Measurements from ENCODE around the gene UPP2. TPM values are rescaled to one million over a fixed set of nuclear protein-coding genes. Genes with fewer than 3 reads are reported as not detected.

Gene UPP2
- total RNA-seq, 1 experiment from 2014 or later, result not detected

DNA sequence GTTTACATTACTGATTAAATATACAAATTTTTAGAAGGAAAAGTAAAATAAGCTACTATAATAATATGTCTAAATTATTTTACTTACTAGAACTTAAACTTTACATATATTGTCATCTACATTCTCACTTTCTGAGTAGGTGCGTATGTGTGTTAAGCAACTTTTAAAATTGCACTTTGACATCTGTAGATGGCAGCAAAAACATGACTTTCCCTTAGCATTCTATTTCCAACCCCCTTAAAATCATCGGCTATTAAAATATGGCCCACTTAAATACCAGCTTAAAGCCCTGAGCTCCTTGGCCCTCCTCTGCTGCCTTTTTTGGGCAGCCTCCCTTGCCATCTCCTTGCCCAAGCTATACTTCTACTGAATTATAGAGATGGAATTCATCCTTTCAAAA lies 78.0 kb downstream of the UPP2 start:
- in situ Hi-C loops (cut with HindIII; ENCODE audit: low pct_unique_long_range_greater_than_20kb, low sequenced_read_pairs) (no loop called here), intact Hi-C loops (cut with micrococcal nuclease; ENCODE audit: unreplicated experiment) (loop anchor here (5.0 to 10.0 kb wide), 2 partner anchors 145 to 573 kb away; no protein-coding TSS in a partner anchor)
- DNase-seq (ENCODE audit: low read depth, low spot score) (no peak), ATAC-seq (0 out of 2 replicates have a peak, but pooled peaks have one; percentile 63)
- POLR2A ChIA-PET, result no interaction called here
- no peaks in the 10 kb centered on the region for H3K4me1 ChIP-seq (ENCODE audit: control insufficient read depth, insufficient read depth, low read length)
- no TSS peak for BruUV-seq (replicated peaks)
- no peaks in the 10 kb centered on the region for H3K9me3 ChIP-seq (ENCODE audit: control insufficient read depth, insufficient read depth, low read depth, low read length)
- H3K36me3 ChIP-seq (ENCODE audit: control insufficient read depth, insufficient read depth, low read length), result no peaks in the 10 kb centered on the region
- H3K4me3 ChIP-seq (ENCODE audit: low read depth in 2 of 2, low read length in 2 of 2), result no peak overlapping the region
- peaks cover 2% of the 10 kb centered on the region; the same call in 1 of the 2 replicates for H3K27me3 ChIP-seq (ENCODE audit: control insufficient read depth, insufficient read depth, low read length)
- CTCF ChIA-PET, result interaction anchor here (0.7 kb wide), 2 partner anchors 424 to 577 kb away, joined by 3 to 5 read pairs; no protein-coding TSS in a partner anchor
- TF ChIP-seq, protein P1, sequence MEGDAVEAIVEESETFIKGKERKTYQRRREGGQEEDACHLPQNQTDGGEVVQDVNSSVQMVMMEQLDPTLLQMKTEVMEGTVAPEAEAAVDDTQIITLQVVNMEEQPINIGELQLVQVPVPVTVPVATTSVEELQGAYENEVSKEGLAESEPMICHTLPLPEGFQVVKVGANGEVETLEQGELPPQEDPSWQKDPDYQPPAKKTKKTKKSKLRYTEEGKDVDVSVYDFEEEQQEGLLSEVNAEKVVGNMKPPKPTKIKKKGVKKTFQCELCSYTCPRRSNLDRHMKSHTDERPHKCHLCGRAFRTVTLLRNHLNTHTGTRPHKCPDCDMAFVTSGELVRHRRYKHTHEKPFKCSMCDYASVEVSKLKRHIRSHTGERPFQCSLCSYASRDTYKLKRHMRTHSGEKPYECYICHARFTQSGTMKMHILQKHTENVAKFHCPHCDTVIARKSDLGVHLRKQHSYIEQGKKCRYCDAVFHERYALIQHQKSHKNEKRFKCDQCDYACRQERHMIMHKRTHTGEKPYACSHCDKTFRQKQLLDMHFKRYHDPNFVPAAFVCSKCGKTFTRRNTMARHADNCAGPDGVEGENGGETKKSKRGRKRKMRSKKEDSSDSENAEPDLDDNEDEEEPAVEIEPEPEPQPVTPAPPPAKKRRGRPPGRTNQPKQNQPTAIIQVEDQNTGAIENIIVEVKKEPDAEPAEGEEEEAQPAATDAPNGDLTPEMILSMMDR (IDR thresholded peaks at IDR 0.05), result peak; percentile 45; the same call in 1 of the 2 replicates
- TF ChIP-seq SIN3A (IDR thresholded peaks at IDR 0.05; ENCODE audit: borderline replicate concordance, insufficient read depth, low read depth, low read length) (no peak), TCF7L2 (IDR thresholded peaks at IDR 0.05; ENCODE audit: low read depth, low read length) (no peak), POLR2AphosphoS5 (IDR thresholded peaks at IDR 0.05; ENCODE audit: low read depth, low read length) (no peak)
- TF ChIP-seq, protein P2, sequence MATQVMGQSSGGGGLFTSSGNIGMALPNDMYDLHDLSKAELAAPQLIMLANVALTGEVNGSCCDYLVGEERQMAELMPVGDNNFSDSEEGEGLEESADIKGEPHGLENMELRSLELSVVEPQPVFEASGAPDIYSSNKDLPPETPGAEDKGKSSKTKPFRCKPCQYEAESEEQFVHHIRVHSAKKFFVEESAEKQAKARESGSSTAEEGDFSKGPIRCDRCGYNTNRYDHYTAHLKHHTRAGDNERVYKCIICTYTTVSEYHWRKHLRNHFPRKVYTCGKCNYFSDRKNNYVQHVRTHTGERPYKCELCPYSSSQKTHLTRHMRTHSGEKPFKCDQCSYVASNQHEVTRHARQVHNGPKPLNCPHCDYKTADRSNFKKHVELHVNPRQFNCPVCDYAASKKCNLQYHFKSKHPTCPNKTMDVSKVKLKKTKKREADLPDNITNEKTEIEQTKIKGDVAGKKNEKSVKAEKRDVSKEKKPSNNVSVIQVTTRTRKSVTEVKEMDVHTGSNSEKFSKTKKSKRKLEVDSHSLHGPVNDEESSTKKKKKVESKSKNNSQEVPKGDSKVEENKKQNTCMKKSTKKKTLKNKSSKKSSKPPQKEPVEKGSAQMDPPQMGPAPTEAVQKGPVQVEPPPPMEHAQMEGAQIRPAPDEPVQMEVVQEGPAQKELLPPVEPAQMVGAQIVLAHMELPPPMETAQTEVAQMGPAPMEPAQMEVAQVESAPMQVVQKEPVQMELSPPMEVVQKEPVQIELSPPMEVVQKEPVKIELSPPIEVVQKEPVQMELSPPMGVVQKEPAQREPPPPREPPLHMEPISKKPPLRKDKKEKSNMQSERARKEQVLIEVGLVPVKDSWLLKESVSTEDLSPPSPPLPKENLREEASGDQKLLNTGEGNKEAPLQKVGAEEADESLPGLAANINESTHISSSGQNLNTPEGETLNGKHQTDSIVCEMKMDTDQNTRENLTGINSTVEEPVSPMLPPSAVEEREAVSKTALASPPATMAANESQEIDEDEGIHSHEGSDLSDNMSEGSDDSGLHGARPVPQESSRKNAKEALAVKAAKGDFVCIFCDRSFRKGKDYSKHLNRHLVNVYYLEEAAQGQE (IDR thresholded peaks at IDR 0.05; ENCODE audit: insufficient read depth in 1 of 2, low read depth in 2 of 2, low read length in 1 of 2), result no peak
- no peak overlapping the region for H3K27ac ChIP-seq (ENCODE audit: low read length)

DNA sequence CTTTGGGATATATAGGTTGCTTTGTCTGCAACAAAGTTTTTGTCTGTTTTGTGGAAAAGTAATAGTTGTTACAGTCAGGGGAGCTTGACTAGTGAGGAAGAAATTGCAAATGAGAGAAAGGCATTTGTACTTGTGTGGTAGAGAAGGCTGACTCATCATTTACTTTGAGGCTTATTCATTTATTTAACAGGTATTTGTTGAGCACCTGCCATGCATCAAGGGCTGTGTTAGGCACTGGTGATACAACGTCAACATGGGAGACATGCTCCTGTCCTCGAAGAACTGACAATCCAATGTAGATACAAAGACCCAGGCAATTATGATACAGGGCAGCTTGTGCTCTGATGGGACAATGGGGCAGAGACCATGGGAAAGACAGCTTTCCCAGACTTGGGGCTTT lies 79.5 kb downstream of the UPP2 start:
- no peaks in the 10 kb centered on the region for H3K36me3 ChIP-seq (ENCODE audit: control insufficient read depth, insufficient read depth, low read length)
- CTCF ChIA-PET, result no interaction called here
- no TSS peak for BruUV-seq (replicated peaks)
- H3K4me1 ChIP-seq (ENCODE audit: control insufficient read depth, insufficient read depth, low read length), result no peaks in the 10 kb centered on the region
- H3K27me3 ChIP-seq (ENCODE audit: control insufficient read depth, insufficient read depth, low read length), result peaks cover 2% of the 10 kb centered on the region; the same call in 1 of the 2 replicates
- H3K9me3 ChIP-seq (ENCODE audit: control insufficient read depth, insufficient read depth, low read depth, low read length), result no peaks in the 10 kb centered on the region
- intact Hi-C loops (cut with micrococcal nuclease; ENCODE audit: unreplicated experiment) (no loop called here), in situ Hi-C loops (cut with HindIII; ENCODE audit: low pct_unique_long_range_greater_than_20kb, low sequenced_read_pairs) (no loop called here)
- H3K27ac ChIP-seq (ENCODE audit: low read length), result no peak overlapping the region
- no peak for ATAC-seq
- DNase-seq (ENCODE audit: low read depth, low spot score), result no peak
- TF ChIP-seq, protein P1 (IDR thresholded peaks at IDR 0.05), result no peak
- no peak for TF ChIP-seq TCF7L2 (IDR thresholded peaks at IDR 0.05; ENCODE audit: low read depth, low read length)
- TF ChIP-seq, protein P2 (IDR thresholded peaks at IDR 0.05; ENCODE audit: insufficient read depth in 1 of 2, low read depth in 2 of 2, low read length in 1 of 2), result no peak
- no peak for TF ChIP-seq POLR2AphosphoS5 (IDR thresholded peaks at IDR 0.05; ENCODE audit: low read depth, low read length)
- no peak for TF ChIP-seq SIN3A (IDR thresholded peaks at IDR 0.05; ENCODE audit: borderline replicate concordance, insufficient read depth, low read depth, low read length)
- H3K4me3 ChIP-seq (ENCODE audit: low read depth in 2 of 2, low read length in 2 of 2), result no peak overlapping the region
- POLR2A ChIA-PET, result no interaction called here
